Endodermal cell (in vitro differentiated cells): ENCODE measurements around the gene SNX3. TPM values are rescaled to one million over a fixed set of nuclear protein-coding genes. Genes with fewer than 3 reads are reported as not detected.

Experiments
- DNase-seq: peaks from one replicate; pipeline ENCODE4 v3.0.0-alpha.2; 2017
- H3K27ac ChIP-seq: 2 replicates; pipeline ENCODE4 v1.5.1; 2013; ENCODE audit warnings: mild to moderate bottlenecking, low read depth, low read length, moderate library complexity
- H3K27me3 ChIP-seq: 2 replicates; pipeline ENCODE4 v1.6.1; 2013; ENCODE audit warnings: mild to moderate bottlenecking, low read length, moderate library complexity; ENCODE audit not compliant: insufficient read depth, control insufficient read depth, poor library complexity, severe bottlenecking
- H3K36me3 ChIP-seq: 2 replicates; pipeline ENCODE4 v1.7.0; 2013; ENCODE audit warnings: mild to moderate bottlenecking, low read length, moderate library complexity; ENCODE audit not compliant: control insufficient read depth, insufficient read depth
- H3K4me1 ChIP-seq: one replicate; pipeline ENCODE4 v1.7.0; 2013; ENCODE audit warnings: low read length; ENCODE audit not compliant: control insufficient read depth, insufficient read depth
- H3K4me3 ChIP-seq: 2 replicates; pipeline ENCODE4 v1.5.1; 2013; ENCODE audit warnings: mild to moderate bottlenecking, low read length, moderate library complexity
- H3K9ac ChIP-seq: 2 replicates; pipeline ENCODE4 v1.6.1; 2013; ENCODE audit warnings: mild to moderate bottlenecking, low read length, moderate library complexity; ENCODE audit not compliant: poor library complexity, severe bottlenecking; ENCODE audit errors: extremely low read depth
- H3K9me3 ChIP-seq: 2 replicates; pipeline ENCODE4 v1.6.1; 2013; ENCODE audit warnings: mild to moderate bottlenecking, low read length, moderate library complexity; ENCODE audit not compliant: control insufficient read depth
- H3K27ac Mint-ChIP-seq: 2 replicates; pipeline ENCODE4 v1.8.0; 2020; ENCODE audit warnings: mixed read lengths
- H3K27me3 Mint-ChIP-seq: 2 replicates; pipeline ENCODE4 v1.8.0; 2021; ENCODE audit warnings: mild to moderate bottlenecking, mixed read lengths; ENCODE audit not compliant: insufficient read depth
- H3K36me3 Mint-ChIP-seq: 2 replicates; pipeline ENCODE4 v1.8.0; 2020; ENCODE audit warnings: low read depth, mixed read lengths
- H3K4me1 Mint-ChIP-seq: 2 replicates; pipeline ENCODE4 v1.8.0; 2020; ENCODE audit warnings: mixed read lengths
- H3K4me3 Mint-ChIP-seq: 2 replicates; pipeline ENCODE4 v1.8.0; 2020; ENCODE audit warnings: mild to moderate bottlenecking, moderate library complexity, mixed read lengths
- H3K9me3 Mint-ChIP-seq: 2 replicates; pipeline ENCODE4 v1.8.0; 2020; ENCODE audit warnings: mild to moderate bottlenecking, mixed read lengths
- WGBS, 2 experiments: methylation state at CpG; one replicate each; pipeline versions ENCODE4 v1.1.5 to v1.1.7; 2013; ENCODE audit warnings: missing lambda C conversion rate in 2 of 2, mixed read lengths in 1 of 2; ENCODE audit not compliant: insufficient coverage in 1 of 2, insufficient read length in 1 of 2; 5-methylcytosine and 5-hydroxymethylcytosine counted together
- total RNA-seq, 2 donors: library from RNA; stranded (reverse); fragmentation: NEBNext Ultra II Directional in 1 of 2; extraction: Animal tissue kit (Norgen Biotek cat#: 25700) in 1 of 2; gene quantifications; 2 replicates in 1 of 2; 3 replicates in 1 of 2; pipeline ENCODE4 v1.2.1, GENCODE V29; 2021
- TF ChIP-seq, protein P1 (sequence below): fragments of 200-600 bp; sonication (generic); conservative IDR thresholded peaks from 2 replicates; pipeline ENCODE4 v1.5.0; 2021; ENCODE audit warnings: antibody characterized with exemption, mild to moderate bottlenecking

SNX3 gene
- total RNA-seq, 2 donors from 2014 or later: 79.2 TPM

DNA sequence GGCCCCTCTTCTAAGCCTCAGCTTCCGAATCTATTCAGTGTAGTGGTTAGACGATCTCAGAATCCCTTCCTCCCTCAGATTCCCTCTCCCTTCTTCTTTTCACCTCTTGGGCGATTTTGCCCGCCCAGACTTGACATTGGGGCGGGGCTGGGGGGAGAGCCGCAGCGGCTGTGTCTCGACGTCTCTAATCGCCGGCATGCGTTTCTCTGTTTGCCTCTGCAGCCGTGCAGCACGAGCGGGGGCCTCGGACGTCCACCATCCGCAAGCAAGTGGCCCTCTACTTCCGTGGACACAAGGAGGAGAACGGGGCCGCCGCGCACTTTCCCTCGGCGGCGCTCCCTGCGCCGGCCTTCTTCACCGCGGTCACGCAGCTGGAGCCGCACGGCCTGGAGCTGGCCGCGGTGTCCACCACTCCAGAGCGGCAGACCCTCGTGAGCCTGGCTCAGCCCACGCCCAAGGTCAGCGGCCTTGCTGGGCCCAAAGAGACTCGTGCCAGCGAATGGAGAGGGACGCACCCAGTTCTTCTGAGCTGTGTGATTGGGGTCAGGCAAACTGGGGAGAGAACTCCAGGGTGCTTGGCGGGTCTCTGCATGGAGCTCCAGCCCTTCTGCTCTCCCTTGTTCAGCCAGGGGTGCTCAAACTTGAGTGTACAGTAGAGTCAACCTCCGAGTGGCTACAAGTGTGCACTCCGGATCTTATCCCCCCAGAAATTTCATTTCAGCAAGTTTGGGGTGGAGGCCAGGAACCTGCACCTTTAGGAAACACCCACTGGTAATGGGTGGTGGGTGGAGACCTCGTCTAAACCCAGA, 84.4 kb downstream of the SNX3 start:
- Histone ChIP-seq H3K4me3 (peak overlapping the region; percentile 75), H3K4me1 (peaks cover 3% of the 10 kb centered on the region), H3K9ac (no peak overlapping the region), H3K27ac (no peak overlapping the region), H3K36me3 (no peaks in the 10 kb centered on the region), H3K9me3 (no peaks in the 10 kb centered on the region), H3K27me3 (peaks cover 100% of the 10 kb centered on the region)
- TF ChIP-seq, protein P1, sequence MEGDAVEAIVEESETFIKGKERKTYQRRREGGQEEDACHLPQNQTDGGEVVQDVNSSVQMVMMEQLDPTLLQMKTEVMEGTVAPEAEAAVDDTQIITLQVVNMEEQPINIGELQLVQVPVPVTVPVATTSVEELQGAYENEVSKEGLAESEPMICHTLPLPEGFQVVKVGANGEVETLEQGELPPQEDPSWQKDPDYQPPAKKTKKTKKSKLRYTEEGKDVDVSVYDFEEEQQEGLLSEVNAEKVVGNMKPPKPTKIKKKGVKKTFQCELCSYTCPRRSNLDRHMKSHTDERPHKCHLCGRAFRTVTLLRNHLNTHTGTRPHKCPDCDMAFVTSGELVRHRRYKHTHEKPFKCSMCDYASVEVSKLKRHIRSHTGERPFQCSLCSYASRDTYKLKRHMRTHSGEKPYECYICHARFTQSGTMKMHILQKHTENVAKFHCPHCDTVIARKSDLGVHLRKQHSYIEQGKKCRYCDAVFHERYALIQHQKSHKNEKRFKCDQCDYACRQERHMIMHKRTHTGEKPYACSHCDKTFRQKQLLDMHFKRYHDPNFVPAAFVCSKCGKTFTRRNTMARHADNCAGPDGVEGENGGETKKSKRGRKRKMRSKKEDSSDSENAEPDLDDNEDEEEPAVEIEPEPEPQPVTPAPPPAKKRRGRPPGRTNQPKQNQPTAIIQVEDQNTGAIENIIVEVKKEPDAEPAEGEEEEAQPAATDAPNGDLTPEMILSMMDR: no peak
- H3K9me3 Mint-ChIP-seq: no peaks in the 10 kb centered on the region
- 7 to 9% methylated on average over 14 to 46 of the region's 46 CpGs for WGBS, 2 experiments
- H3K27me3 Mint-ChIP-seq: peaks cover 98% of the 10 kb centered on the region
- H3K4me1 Mint-ChIP-seq: peaks cover 8% of the 10 kb centered on the region
- H3K36me3 Mint-ChIP-seq: no peaks in the 10 kb centered on the region
- peak overlapping the region; percentile 44 for H3K4me3 Mint-ChIP-seq
- no peak for DNase-seq
- no peak overlapping the region for H3K27ac Mint-ChIP-seq

DNA sequence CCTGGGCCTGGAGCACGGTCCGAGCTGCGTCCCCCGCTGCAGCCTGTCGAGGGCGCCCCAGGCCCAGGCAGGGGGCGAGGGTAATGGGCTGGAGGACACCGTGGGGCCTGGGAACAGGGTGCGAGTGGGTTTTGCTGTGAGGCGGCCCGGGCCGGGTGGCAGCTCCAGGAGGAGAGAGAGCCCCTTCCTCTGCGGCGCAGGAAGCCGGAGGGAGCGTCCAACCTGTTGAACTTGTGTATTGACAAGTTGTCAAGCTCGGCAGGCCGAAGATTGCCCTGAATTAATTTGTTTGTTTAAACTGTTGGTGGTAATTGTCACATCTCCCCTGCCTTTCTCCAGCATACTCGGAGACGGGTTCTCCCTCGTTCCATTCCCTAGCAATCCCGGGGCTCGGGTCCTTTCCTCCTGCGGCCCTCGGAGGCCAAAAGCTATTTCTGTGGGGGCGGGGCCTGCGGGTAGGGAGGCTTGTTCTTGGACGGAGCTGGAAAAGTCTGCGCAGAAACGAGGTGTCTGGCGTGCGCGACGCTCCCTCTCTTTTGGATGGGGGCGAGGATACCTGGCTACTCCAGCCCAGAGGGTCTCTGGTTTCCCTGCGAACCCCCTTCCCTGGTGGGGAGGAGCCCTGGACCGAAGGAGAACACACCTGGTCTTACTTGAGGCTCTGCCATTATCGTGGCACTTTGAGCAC, 85.1 kb downstream of the SNX3 start:
- Histone ChIP-seq H3K9me3 (no peaks in the 10 kb centered on the region), H3K4me1 (peaks cover 3% of the 10 kb centered on the region), H3K36me3 (no peaks in the 10 kb centered on the region), H3K27ac (no peak overlapping the region), H3K27me3 (peaks cover 100% of the 10 kb centered on the region), H3K9ac (no peak overlapping the region), H3K4me3 (peak overlapping the region; percentile 75)
- 1% methylated on average over 12 to 37 of the region's 38 CpGs for WGBS, 2 experiments
- DNase-seq: peak; percentile 85
- peaks cover 99% of the 10 kb centered on the region for H3K27me3 Mint-ChIP-seq
- H3K4me1 Mint-ChIP-seq: peaks cover 12% of the 10 kb centered on the region
- H3K36me3 Mint-ChIP-seq: no peaks in the 10 kb centered on the region
- no peaks in the 10 kb centered on the region for H3K9me3 Mint-ChIP-seq
- H3K4me3 Mint-ChIP-seq: peak overlapping the region; percentile 44
- no peak overlapping the region for H3K27ac Mint-ChIP-seq
- TF ChIP-seq, protein P1: peak; percentile 73

DNA sequence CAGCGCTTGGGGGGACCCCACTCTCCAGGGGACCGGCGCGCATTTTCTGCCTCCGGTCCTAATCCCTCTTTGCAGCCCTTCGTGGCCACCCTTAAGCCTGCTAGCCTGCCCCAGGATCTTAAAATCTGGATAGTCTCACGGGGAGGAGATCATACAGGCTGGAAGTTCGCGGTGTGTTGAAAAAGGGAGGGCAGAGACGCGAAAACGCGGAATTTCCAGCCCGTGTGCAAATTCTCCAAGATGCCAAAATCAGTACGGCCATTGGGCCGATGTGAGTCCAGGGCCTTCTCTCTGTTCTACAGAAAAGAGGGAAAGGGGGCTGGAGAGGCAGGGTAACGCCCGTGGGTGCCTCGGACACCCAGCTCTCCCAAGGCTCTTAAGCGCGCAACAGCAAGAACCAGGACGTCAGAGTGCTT, 85.7 kb downstream of the SNX3 start:
- Histone ChIP-seq H3K27me3 (peaks cover 100% of the 10 kb centered on the region), H3K9ac (no peak overlapping the region), H3K9me3 (no peaks in the 10 kb centered on the region), H3K4me1 (peaks cover 3% of the 10 kb centered on the region), H3K36me3 (no peaks in the 10 kb centered on the region), H3K4me3 (peak overlapping the region; percentile 75), H3K27ac (no peak overlapping the region)
- H3K9me3 Mint-ChIP-seq: no peaks in the 10 kb centered on the region
- H3K4me1 Mint-ChIP-seq: peaks cover 12% of the 10 kb centered on the region
- DNase-seq: no peak
- no peak overlapping the region for H3K27ac Mint-ChIP-seq
- peak overlapping the region; percentile 44 for H3K4me3 Mint-ChIP-seq
- WGBS, 2 experiments: 10 to 23% methylated on average over 7 to 22 of the region's 22 CpGs
- TF ChIP-seq, protein P1: no peak
- no peaks in the 10 kb centered on the region for H3K36me3 Mint-ChIP-seq
- peaks cover 99% of the 10 kb centered on the region for H3K27me3 Mint-ChIP-seq
